MM.1S (cell line): ENCODE results near the gene CASP12.

ENCODE experiments used
- CTCF ChIP-seq: fragments of 300-600 bp; sonication (generic); IDR thresholded peaks from 2 replicates; pipeline ENCODE4 v1.5.1; 2016; ENCODE audit warnings: antibody characterized with exemption, low read length, mixed read lengths
- EZH2 ChIP-seq: fragments of 300-600 bp; sonication (generic); optimal IDR thresholded peaks from 2 replicates; pipeline ENCODE3; 2017; ENCODE audit warnings: low read depth, mild to moderate bottlenecking, antibody characterized with exemption, low read length, mixed read lengths
- EZH2phosphoT487 ChIP-seq: fragments of 300-600 bp; sonication (generic); IDR thresholded peaks from 2 replicates; pipeline ENCODE4 v1.6.1; 2018; ENCODE audit warnings: antibody characterized with exemption, low read length

- TF ChIP-seq CTCF (no peak), EZH2phosphoT487 (no peak), EZH2 (no peak)
Observed at GRCh38 chr11:104876861-104877431, 21.3 kb downstream of the CASP12 start.
